HepG2 (cell line): ENCODE results near the gene ASTN2. TPM values are rescaled to one million over a fixed set of nuclear protein-coding genes. Genes with fewer than 3 reads are reported as not detected.
"Not testable (repeated sequence)": the region's sequence is repeated elsewhere in the genome, so short reads cannot be mapped to it uniquely, and the experiment has no call there.

ENCODE experiments used
- ATAC-seq: fragments of 200-7000 bp; cut with Tn5 transposase; 3 replicates; pipeline ENCODE4 v1.9.1; 2020; ENCODE audit warnings: mild to moderate bottlenecking, moderate library complexity
- BruUV-seq: library from RNA; stranded (reverse); fragments of 400-500 nt; replicated peaks from 2 replicates; lab custom pipeline; 2021; lab: Mats Ljungman, UMichigan
- CTCF ChIA-PET: fragments of 300-600 bp; formaldehyde crosslinking; extraction: SDS; loops from one replicate; lab custom pipeline; 2021; ENCODE audit warnings: low total read pairs, inconsistent platforms, low intra/inter-chr PET ratio; lab: Yijun Ruan, JAX
- POLR2A ChIA-PET: fragments of 350-600 bp; sonication (Branson Sonifier 250); formaldehyde crosslinking; loops from one replicate; lab custom pipeline; 2020; ENCODE audit warnings: antibody characterized with exemption, inconsistent platforms; lab: Yijun Ruan, JAX
- DNase-seq: peaks from one replicate; pipeline ENCODE4 v3.0.0-alpha.2; 2015; ENCODE audit warnings: low spot score
- FAIRE-seq: peaks from 3 replicates; lab custom pipeline; 2011; peaks lifted over from hg19 to GRCh38; lab: Jason Lieb, UNC
- H2AFZ ChIP-seq: one replicate; pipeline ENCODE4 v1.6.1; 2011; ENCODE audit warnings: low read length, inconsistent platforms
- H3K27ac ChIP-seq: fragments of 300-600 bp; 3 replicates; pipeline ENCODE4 v1.8.0; 2011; ENCODE audit warnings: mixed run types, mild to moderate bottlenecking, mixed read lengths, low read length, inconsistent platforms; ENCODE audit not compliant: insufficient read depth; ENCODE audit errors: extremely low read length
- H3K27me3 ChIP-seq, 2 experiments: fragments of 200-600 bp in 1 of 2; 2 replicates in 1 of 2; 3 replicates in 1 of 2; pipeline versions ENCODE4 v1.6.0 to v1.8.0; 2011; ENCODE audit warnings: low read length in 2 of 2, mild to moderate bottlenecking in 2 of 2, moderate library complexity in 2 of 2, inconsistent platforms in 1 of 2; ENCODE audit not compliant: insufficient read depth in 2 of 2, control insufficient read depth in 1 of 2
- H3K36me3 ChIP-seq, 2 experiments: fragments of 200-600 bp in 1 of 2; replicated peaks in 1 of 2; 2 replicates in 1 of 2; 3 replicates in 1 of 2; pipeline versions ENCODE4 v1.5.1 to v1.8.0; 2011; ENCODE audit warnings: low read length in 2 of 2, inconsistent platforms in 1 of 2; ENCODE audit not compliant: insufficient read depth in 2 of 2, control insufficient read depth in 1 of 2
- H3K4me1 ChIP-seq: 2 replicates; pipeline ENCODE4 v1.5.1; 2012; ENCODE audit warnings: low read length, inconsistent platforms; ENCODE audit not compliant: insufficient read depth
- H3K4me2 ChIP-seq: 2 replicates; pipeline ENCODE4 v1.6.0; 2011; ENCODE audit warnings: low read depth, low read length, inconsistent platforms
- H3K4me3 ChIP-seq, 3 experiments: fragments of 200-600 bp in 1 of 3; sonication (generic), shearing (Covaris generic) in 1 of 3; replicated peaks in 1 of 3; 2 replicates each; pipeline ENCODE4 v1.5.1; 2011 to 2016; ENCODE audit warnings: low read length in 3 of 3, inconsistent platforms in 2 of 3, low read depth in 2 of 3, mild to moderate bottlenecking in 2 of 3, control low read depth in 1 of 3, mixed read lengths in 1 of 3; ENCODE audit not compliant: insufficient read depth in 1 of 3
- H3K79me2 ChIP-seq: one replicate; pipeline ENCODE4 v1.6.1; 2011; ENCODE audit warnings: low read length, inconsistent platforms; ENCODE audit not compliant: insufficient read depth
- H3K9ac ChIP-seq: 2 replicates; pipeline ENCODE4 v1.6.0; 2011; ENCODE audit warnings: mild to moderate bottlenecking, low read depth, low read length, inconsistent platforms; ENCODE audit not compliant: insufficient read depth
- H3K9me3 ChIP-seq: 2 replicates; pipeline ENCODE4 v1.5.1; 2012; ENCODE audit warnings: mild to moderate bottlenecking, low read length
- H4K20me1 ChIP-seq: 2 replicates; pipeline ENCODE4 v1.6.0; 2011; ENCODE audit warnings: inconsistent platforms, mild to moderate bottlenecking, low read length, moderate library complexity; ENCODE audit not compliant: insufficient read depth
- CBX5 ChIP-seq: sonication (generic); formaldehyde crosslinking; IDR thresholded peaks from 2 replicates; pipeline ENCODE4 v1.4.0; 2020; ENCODE audit warnings: missing genetic modification reagents, borderline replicate concordance
- HNRNPK ChIP-seq: fragments of 200-400 bp; formaldehyde crosslinking; IDR thresholded peaks from 2 replicates; pipeline ENCODE4 v1.6.1; 2018; ENCODE audit warnings: low read length, low read depth, moderate library complexity, mild to moderate bottlenecking; ENCODE audit not compliant: poor library complexity, severe bottlenecking
- JUND ChIP-seq: sonication (generic); formaldehyde crosslinking; IDR thresholded peaks from 2 replicates; pipeline ENCODE4 v1.8.0; 2022; ENCODE audit warnings: mild to moderate bottlenecking, missing genetic modification reagents
- NR2F1 ChIP-seq, 2 experiments: fragments of 450-650 bp in 1 of 2; formaldehyde crosslinking in 1 of 2; IDR thresholded peaks; 2 replicates each; pipeline versions ENCODE4 v1.5.0 to v1.6.1; 2016 to 2020; ENCODE audit warnings: mild to moderate bottlenecking in 1 of 2, missing compliant biosample characterization in 1 of 2, missing genetic modification reagents in 1 of 2, moderate library complexity in 1 of 2
- RELA ChIP-seq: sonication (generic); formaldehyde crosslinking; IDR thresholded peaks from 2 replicates; pipeline ENCODE4 v1.4.0; 2020; ENCODE audit warnings: missing genetic modification reagents
- TAF15 ChIP-seq: fragments of 200-400 bp; formaldehyde crosslinking; IDR thresholded peaks from one replicate; pipeline ENCODE4 v1.6.1; 2018; ENCODE audit warnings: mild to moderate bottlenecking, low read depth, low read length; ENCODE audit not compliant: poor library complexity, severe bottlenecking
- ZFP1 ChIP-seq: IDR thresholded peaks from 2 replicates; pipeline ENCODE4 v1.6.1; 2016
- ZNF326 ChIP-seq: sonication (generic); formaldehyde crosslinking; IDR thresholded peaks from 2 replicates; pipeline ENCODE4 v1.4.0; 2020; ENCODE audit warnings: missing genetic modification reagents, borderline replicate concordance
- ZNF333 ChIP-seq: sonication (generic); formaldehyde crosslinking; IDR thresholded peaks from 2 replicates; pipeline ENCODE4 v1.4.0; 2020; ENCODE audit warnings: mild to moderate bottlenecking, missing genetic modification reagents, borderline replicate concordance
- ZNF343 ChIP-seq: sonication (generic); formaldehyde crosslinking; IDR thresholded peaks from 2 replicates; pipeline ENCODE4 v1.4.0; 2020; ENCODE audit warnings: mild to moderate bottlenecking, missing genetic modification reagents
- WGBS: methylation state at CpG from one replicate; pipeline ENCODE4 v1.1.6; 2017; ENCODE audit warnings: low lambda C conversion rate; 5-methylcytosine and 5-hydroxymethylcytosine counted together
- in situ Hi-C: cut with HindIII; loops from 2 replicates; pipeline ENCODE4 v1.10.0; 2017; ENCODE audit warnings: low pct_unique_long_range_greater_than_20kb; ENCODE audit not compliant: extremely low pct_ligation_motif_present
- intact Hi-C: fragments of 100-400 bp; cut with micrococcal nuclease; formaldehyde crosslinking; loops from one replicate; pipeline ENCODE4 v1.10.0; 2022; ENCODE audit not compliant: unreplicated experiment
- polyA plus RNA-seq, 8 experiments: library from polyadenylated mRNA; depleted of rRNA in 3 of 8; stranded (reverse) in 7 of 8; unstranded in 1 of 8; fragments of >200 nt; fragmentation: Illumina TruSeq in 4 of 8; extraction: Trizol in 4 of 8; gene quantifications; 2 replicates each; pipeline versions ENCODE4 v1.2.1 to v1.2.3, GENCODE V29; 2011 to 2016; ENCODE audit warnings: low read depth in 4 of 8, missing spikeins in 1 of 8, mixed read lengths in 1 of 8; ENCODE audit not compliant: insufficient read depth in 1 of 8
- total RNA-seq, 5 experiments: library from RNA; depleted of rRNA; stranded (reverse); fragments of >200 nt; fragmentation: Illumina TruSeq; extraction: Trizol; gene quantifications; 2 replicates each; pipeline ENCODE4 v1.2.3, GENCODE V29; 2016; ENCODE audit warnings: low read depth in 1 of 5
- TF ChIP-seq, protein P1 (sequence below): sonication (generic); formaldehyde crosslinking; IDR thresholded peaks from 2 replicates; pipeline ENCODE4 v1.4.0; 2020; ENCODE audit warnings: low read depth, missing genetic modification reagents
- TF ChIP-seq, protein P2 (sequence below): sonication (generic); formaldehyde crosslinking; IDR thresholded peaks from 2 replicates; pipeline ENCODE4 v1.5.0; 2020; ENCODE audit warnings: missing genetic modification reagents
- TF ChIP-seq, protein P3 (sequence below): sonication (generic); formaldehyde crosslinking; IDR thresholded peaks from 2 replicates; pipeline ENCODE4 v1.4.0; 2020; ENCODE audit warnings: missing genetic modification reagents
- TF ChIP-seq, protein P4 (sequence below): sonication (generic); formaldehyde crosslinking; conservative IDR thresholded peaks from 2 replicates; pipeline ENCODE4 v1.4.0; 2020; ENCODE audit warnings: mild to moderate bottlenecking, missing genetic modification reagents, moderate library complexity

ASTN2 gene
- total and polyA plus RNA-seq, 2 of the 13 experiments (the other 11 are each of a cell fraction or from before 2014, with no cell fraction given), result 5.2 to 13.5 TPM

DNA sequence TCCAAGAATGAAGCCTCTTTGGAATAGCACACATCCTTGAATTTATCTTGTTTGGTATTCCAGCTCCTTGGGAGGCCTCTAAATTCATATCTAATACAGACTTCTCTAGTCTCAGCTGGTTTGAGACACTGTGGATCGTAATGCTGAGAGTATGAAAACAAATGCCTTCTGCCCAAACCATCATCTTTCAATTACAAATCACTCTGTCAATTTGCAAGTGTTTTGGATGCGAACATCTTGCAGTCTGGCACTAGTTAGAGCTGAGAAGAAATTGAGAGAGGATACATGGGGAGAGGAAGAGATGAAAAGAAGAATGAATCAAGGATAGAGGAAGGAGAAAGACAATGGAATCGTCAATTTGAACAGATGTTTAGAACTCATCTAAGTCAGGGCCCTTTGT is 342.6 kb downstream of the ASTN2 start (continued):
- TF ChIP-seq, protein P1, sequence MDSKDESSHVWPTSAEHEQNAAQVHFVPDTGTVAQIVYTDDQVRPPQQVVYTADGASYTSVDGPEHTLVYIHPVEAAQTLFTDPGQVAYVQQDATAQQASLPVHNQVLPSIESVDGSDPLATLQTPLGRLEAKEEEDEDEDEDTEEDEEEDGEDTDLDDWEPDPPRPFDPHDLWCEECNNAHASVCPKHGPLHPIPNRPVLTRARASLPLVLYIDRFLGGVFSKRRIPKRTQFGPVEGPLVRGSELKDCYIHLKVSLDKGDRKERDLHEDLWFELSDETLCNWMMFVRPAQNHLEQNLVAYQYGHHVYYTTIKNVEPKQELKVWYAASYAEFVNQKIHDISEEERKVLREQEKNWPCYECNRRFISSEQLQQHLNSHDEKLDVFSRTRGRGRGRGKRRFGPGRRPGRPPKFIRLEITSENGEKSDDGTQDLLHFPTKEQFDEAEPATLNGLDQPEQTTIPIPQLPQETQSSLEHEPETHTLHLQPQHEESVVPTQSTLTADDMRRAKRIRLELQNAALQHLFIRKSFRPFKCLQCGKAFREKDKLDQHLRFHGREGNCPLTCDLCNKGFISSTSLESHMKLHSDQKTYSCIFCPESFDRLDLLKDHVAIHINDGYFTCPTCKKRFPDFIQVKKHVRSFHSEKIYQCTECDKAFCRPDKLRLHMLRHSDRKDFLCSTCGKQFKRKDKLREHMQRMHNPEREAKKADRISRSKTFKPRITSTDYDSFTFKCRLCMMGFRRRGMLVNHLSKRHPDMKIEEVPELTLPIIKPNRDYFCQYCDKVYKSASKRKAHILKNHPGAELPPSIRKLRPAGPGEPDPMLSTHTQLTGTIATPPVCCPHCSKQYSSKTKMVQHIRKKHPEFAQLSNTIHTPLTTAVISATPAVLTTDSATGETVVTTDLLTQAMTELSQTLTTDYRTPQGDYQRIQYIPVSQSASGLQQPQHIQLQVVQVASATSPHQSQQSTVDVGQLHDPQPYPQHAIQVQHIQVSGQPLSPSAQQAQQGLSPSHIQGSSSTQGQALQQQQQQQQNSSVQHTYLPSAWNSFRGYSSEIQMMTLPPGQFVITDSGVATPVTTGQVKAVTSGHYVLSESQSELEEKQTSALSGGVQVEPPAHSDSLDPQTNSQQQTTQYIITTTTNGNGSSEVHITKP, result no peak
- TF ChIP-seq JUND (CRISPR knock-in tag), result no peak
- no peak for TF ChIP-seq ZFP1
- TF ChIP-seq, protein P2, sequence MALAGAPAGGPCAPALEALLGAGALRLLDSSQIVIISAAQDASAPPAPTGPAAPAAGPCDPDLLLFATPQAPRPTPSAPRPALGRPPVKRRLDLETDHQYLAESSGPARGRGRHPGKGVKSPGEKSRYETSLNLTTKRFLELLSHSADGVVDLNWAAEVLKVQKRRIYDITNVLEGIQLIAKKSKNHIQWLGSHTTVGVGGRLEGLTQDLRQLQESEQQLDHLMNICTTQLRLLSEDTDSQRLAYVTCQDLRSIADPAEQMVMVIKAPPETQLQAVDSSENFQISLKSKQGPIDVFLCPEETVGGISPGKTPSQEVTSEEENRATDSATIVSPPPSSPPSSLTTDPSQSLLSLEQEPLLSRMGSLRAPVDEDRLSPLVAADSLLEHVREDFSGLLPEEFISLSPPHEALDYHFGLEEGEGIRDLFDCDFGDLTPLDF (CRISPR knock-in tag), result no peak
- no peak for TF ChIP-seq HNRNPK
- no peak for TF ChIP-seq TAF15
- TF ChIP-seq, protein P3, sequence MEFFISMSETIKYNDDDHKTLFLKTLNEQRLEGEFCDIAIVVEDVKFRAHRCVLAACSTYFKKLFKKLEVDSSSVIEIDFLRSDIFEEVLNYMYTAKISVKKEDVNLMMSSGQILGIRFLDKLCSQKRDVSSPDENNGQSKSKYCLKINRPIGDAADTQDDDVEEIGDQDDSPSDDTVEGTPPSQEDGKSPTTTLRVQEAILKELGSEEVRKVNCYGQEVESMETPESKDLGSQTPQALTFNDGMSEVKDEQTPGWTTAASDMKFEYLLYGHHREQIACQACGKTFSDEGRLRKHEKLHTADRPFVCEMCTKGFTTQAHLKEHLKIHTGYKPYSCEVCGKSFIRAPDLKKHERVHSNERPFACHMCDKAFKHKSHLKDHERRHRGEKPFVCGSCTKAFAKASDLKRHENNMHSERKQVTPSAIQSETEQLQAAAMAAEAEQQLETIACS (CRISPR knock-in tag), result no peak
- TF ChIP-seq ZNF326 (CRISPR knock-in tag), result no peak
- no peak for TF ChIP-seq CBX5 (CRISPR knock-in tag)
- TF ChIP-seq ZNF333 (CRISPR knock-in tag), result no peak
- TF ChIP-seq ZNF343 (CRISPR knock-in tag), result no peak
- TF ChIP-seq NR2F1 (CRISPR knock-in tag; IDR thresholded peaks at IDR 0.05), result no peak
- TF ChIP-seq, protein P4, sequence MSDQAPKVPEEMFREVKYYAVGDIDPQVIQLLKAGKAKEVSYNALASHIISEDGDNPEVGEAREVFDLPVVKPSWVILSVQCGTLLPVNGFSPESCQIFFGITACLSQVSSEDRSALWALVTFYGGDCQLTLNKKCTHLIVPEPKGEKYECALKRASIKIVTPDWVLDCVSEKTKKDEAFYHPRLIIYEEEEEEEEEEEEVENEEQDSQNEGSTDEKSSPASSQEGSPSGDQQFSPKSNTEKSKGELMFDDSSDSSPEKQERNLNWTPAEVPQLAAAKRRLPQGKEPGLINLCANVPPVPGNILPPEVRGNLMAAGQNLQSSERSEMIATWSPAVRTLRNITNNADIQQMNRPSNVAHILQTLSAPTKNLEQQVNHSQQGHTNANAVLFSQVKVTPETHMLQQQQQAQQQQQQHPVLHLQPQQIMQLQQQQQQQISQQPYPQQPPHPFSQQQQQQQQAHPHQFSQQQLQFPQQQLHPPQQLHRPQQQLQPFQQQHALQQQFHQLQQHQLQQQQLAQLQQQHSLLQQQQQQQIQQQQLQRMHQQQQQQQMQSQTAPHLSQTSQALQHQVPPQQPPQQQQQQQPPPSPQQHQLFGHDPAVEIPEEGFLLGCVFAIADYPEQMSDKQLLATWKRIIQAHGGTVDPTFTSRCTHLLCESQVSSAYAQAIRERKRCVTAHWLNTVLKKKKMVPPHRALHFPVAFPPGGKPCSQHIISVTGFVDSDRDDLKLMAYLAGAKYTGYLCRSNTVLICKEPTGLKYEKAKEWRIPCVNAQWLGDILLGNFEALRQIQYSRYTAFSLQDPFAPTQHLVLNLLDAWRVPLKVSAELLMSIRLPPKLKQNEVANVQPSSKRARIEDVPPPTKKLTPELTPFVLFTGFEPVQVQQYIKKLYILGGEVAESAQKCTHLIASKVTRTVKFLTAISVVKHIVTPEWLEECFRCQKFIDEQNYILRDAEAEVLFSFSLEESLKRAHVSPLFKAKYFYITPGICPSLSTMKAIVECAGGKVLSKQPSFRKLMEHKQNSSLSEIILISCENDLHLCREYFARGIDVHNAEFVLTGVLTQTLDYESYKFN, result no peak
- TF ChIP-seq RELA (CRISPR knock-in tag), result no peak

DNA sequence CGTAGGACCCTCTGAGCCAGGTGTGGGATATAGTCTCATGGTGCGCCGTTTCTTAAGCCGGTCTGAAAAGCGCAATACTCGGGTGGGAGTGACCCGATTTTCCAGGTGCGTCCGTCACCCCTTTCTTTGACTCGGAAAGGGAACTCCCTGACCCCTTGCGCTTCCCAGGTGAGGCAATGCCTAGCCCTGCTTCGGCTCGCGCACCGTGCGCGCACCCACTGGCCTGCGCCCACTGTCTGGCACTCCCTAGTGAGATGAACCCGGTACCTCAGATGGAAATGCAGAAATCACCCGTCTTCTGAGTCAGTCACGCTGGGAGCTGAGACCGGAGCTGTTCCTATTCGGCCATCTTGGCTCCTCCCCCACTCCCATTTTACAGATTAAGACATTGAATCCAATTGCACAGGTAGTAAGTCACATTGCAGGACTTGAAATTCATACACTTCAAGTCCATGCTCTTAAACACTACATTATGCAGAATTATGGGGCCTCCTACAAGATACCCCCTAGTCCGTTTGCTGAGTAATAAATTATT is 343.1 kb downstream of the ASTN2 start:
- DNase-seq, H2AFZ ChIP-seq, H3K9ac ChIP-seq, H3K79me2 ChIP-seq, H3K4me2 ChIP-seq, H3K9me3 ChIP-seq, BruUV-seq, intact Hi-C loops, in situ Hi-C loops, H3K27me3 ChIP-seq, H4K20me1 ChIP-seq, H3K36me3 ChIP-seq, ATAC-seq, H3K4me3 ChIP-seq, FAIRE-seq, H3K4me1 ChIP-seq, POLR2A ChIA-PET, H3K27ac ChIP-seq, CTCF ChIA-PET: not testable (repeated sequence)
- 76% methylated on average over 16 of the region's 24 CpGs for WGBS
